HepG2 (cell line): Measurements from ENCODE around the gene ZBTB7B. TPM values are rescaled to one million over a fixed set of nuclear protein-coding genes. Genes with fewer than 3 reads are reported as not detected.

Experiments used
- ATAC-seq: fragments of 200-7000 bp; cut with Tn5 transposase; 3 replicates; pipeline ENCODE4 v1.9.1; 2020; ENCODE audit warnings: mild to moderate bottlenecking, moderate library complexity
- BruUV-seq: library from RNA; stranded (reverse); fragments of 400-500 nt; replicated peaks from 2 replicates; lab custom pipeline; 2021; lab: Mats Ljungman, UMichigan
- CTCF ChIA-PET: fragments of 300-600 bp; formaldehyde crosslinking; extraction: SDS; loops from one replicate; lab custom pipeline; 2021; ENCODE audit warnings: low total read pairs, inconsistent platforms, low intra/inter-chr PET ratio; lab: Yijun Ruan, JAX
- POLR2A ChIA-PET: fragments of 350-600 bp; sonication (Branson Sonifier 250); formaldehyde crosslinking; loops from one replicate; lab custom pipeline; 2020; ENCODE audit warnings: antibody characterized with exemption, inconsistent platforms; lab: Yijun Ruan, JAX
- DNase-seq: peaks from one replicate; pipeline ENCODE4 v3.0.0-alpha.2; 2015; ENCODE audit warnings: low spot score
- FAIRE-seq: peaks from 3 replicates; lab custom pipeline; 2011; peaks lifted over from hg19 to GRCh38; lab: Jason Lieb, UNC
- H2AFZ ChIP-seq: one replicate; pipeline ENCODE4 v1.6.1; 2011; ENCODE audit warnings: low read length, inconsistent platforms
- H3K27ac ChIP-seq: fragments of 300-600 bp; 3 replicates; pipeline ENCODE4 v1.8.0; 2011; ENCODE audit warnings: mixed run types, mild to moderate bottlenecking, mixed read lengths, low read length, inconsistent platforms; ENCODE audit not compliant: insufficient read depth; ENCODE audit errors: extremely low read length
- H3K27me3 ChIP-seq, 2 experiments: fragments of 200-600 bp in 1 of 2; 2 replicates in 1 of 2; 3 replicates in 1 of 2; pipeline versions ENCODE4 v1.6.0 to v1.8.0; 2011; ENCODE audit warnings: low read length in 2 of 2, mild to moderate bottlenecking in 2 of 2, moderate library complexity in 2 of 2, inconsistent platforms in 1 of 2; ENCODE audit not compliant: insufficient read depth in 2 of 2, control insufficient read depth in 1 of 2
- H3K36me3 ChIP-seq, 2 experiments: fragments of 200-600 bp in 1 of 2; replicated peaks in 1 of 2; 2 replicates in 1 of 2; 3 replicates in 1 of 2; pipeline versions ENCODE4 v1.5.1 to v1.8.0; 2011; ENCODE audit warnings: low read length in 2 of 2, inconsistent platforms in 1 of 2; ENCODE audit not compliant: insufficient read depth in 2 of 2, control insufficient read depth in 1 of 2
- H3K4me1 ChIP-seq: 2 replicates; pipeline ENCODE4 v1.5.1; 2012; ENCODE audit warnings: low read length, inconsistent platforms; ENCODE audit not compliant: insufficient read depth
- H3K4me2 ChIP-seq: 2 replicates; pipeline ENCODE4 v1.6.0; 2011; ENCODE audit warnings: low read depth, low read length, inconsistent platforms
- H3K4me3 ChIP-seq, 3 experiments: fragments of 200-600 bp in 1 of 3; sonication (generic), shearing (Covaris generic) in 1 of 3; replicated peaks in 1 of 3; 2 replicates each; pipeline ENCODE4 v1.5.1; 2011 to 2016; ENCODE audit warnings: low read length in 3 of 3, inconsistent platforms in 2 of 3, low read depth in 2 of 3, mild to moderate bottlenecking in 2 of 3, control low read depth in 1 of 3, mixed read lengths in 1 of 3; ENCODE audit not compliant: insufficient read depth in 1 of 3
- H3K79me2 ChIP-seq: one replicate; pipeline ENCODE4 v1.6.1; 2011; ENCODE audit warnings: low read length, inconsistent platforms; ENCODE audit not compliant: insufficient read depth
- H3K9ac ChIP-seq: 2 replicates; pipeline ENCODE4 v1.6.0; 2011; ENCODE audit warnings: mild to moderate bottlenecking, low read depth, low read length, inconsistent platforms; ENCODE audit not compliant: insufficient read depth
- H3K9me3 ChIP-seq: 2 replicates; pipeline ENCODE4 v1.5.1; 2012; ENCODE audit warnings: mild to moderate bottlenecking, low read length
- H4K20me1 ChIP-seq: 2 replicates; pipeline ENCODE4 v1.6.0; 2011; ENCODE audit warnings: inconsistent platforms, mild to moderate bottlenecking, low read length, moderate library complexity; ENCODE audit not compliant: insufficient read depth
- EZH2 ChIP-seq: conservative IDR thresholded peaks from 2 replicates; pipeline ENCODE4 v1.6.1; 2012; ENCODE audit warnings: mild to moderate bottlenecking, low read depth, low read length, moderate library complexity
- LCORL ChIP-seq, 2 experiments: fragments of 450-650 bp in 1 of 2; sonication (generic) in 1 of 2; formaldehyde crosslinking in 1 of 2; IDR thresholded peaks; 2 replicates each; pipeline versions ENCODE4 v1.5.0 to v1.6.1; 2017 to 2020; ENCODE audit warnings: antibody characterized with exemption in 1 of 2, missing genetic modification reagents in 1 of 2
- ZC3H4 ChIP-seq: sonication (generic); formaldehyde crosslinking; IDR thresholded peaks from 2 replicates; pipeline ENCODE4 v1.4.0; 2020; ENCODE audit warnings: missing genetic modification reagents, borderline replicate concordance
- ZNF329 ChIP-seq: sonication (generic); formaldehyde crosslinking; IDR thresholded peaks from 2 replicates; pipeline ENCODE4 v1.9.0; 2021; ENCODE audit warnings: low read depth, mild to moderate bottlenecking, missing genetic modification reagents
- ZNF484 ChIP-seq: sonication (generic); formaldehyde crosslinking; IDR thresholded peaks from 2 replicates; pipeline ENCODE4 v1.5.1; 2020; ENCODE audit warnings: mild to moderate bottlenecking, low read depth, missing genetic modification reagents, borderline replicate concordance
- ZNF564 ChIP-seq: sonication (generic); formaldehyde crosslinking; IDR thresholded peaks from 2 replicates; pipeline ENCODE4 v1.8.1; 2023; ENCODE audit warnings: mild to moderate bottlenecking, missing genetic modification reagents
- WGBS: methylation state at CpG from one replicate; pipeline ENCODE4 v1.1.6; 2017; ENCODE audit warnings: low lambda C conversion rate; 5-methylcytosine and 5-hydroxymethylcytosine counted together
- in situ Hi-C: cut with HindIII; loops from 2 replicates; pipeline ENCODE4 v1.10.0; 2017; ENCODE audit warnings: low pct_unique_long_range_greater_than_20kb; ENCODE audit not compliant: extremely low pct_ligation_motif_present
- intact Hi-C: fragments of 100-400 bp; cut with micrococcal nuclease; formaldehyde crosslinking; loops from one replicate; pipeline ENCODE4 v1.10.0; 2022; ENCODE audit not compliant: unreplicated experiment
- polyA plus RNA-seq, 8 experiments: library from polyadenylated mRNA; depleted of rRNA in 3 of 8; stranded (reverse) in 7 of 8; unstranded in 1 of 8; fragments of >200 nt; fragmentation: Illumina TruSeq in 4 of 8; extraction: Trizol in 4 of 8; gene quantifications; 2 replicates each; pipeline versions ENCODE4 v1.2.1 to v1.2.3, GENCODE V29; 2011 to 2016; ENCODE audit warnings: low read depth in 4 of 8, missing spikeins in 1 of 8, mixed read lengths in 1 of 8; ENCODE audit not compliant: insufficient read depth in 1 of 8
- total RNA-seq, 5 experiments: library from RNA; depleted of rRNA; stranded (reverse); fragments of >200 nt; fragmentation: Illumina TruSeq; extraction: Trizol; gene quantifications; 2 replicates each; pipeline ENCODE4 v1.2.3, GENCODE V29; 2016; ENCODE audit warnings: low read depth in 1 of 5
- TF ChIP-seq, protein P1 (sequence below), 2 experiments: sonication (generic) in 1 of 2; formaldehyde crosslinking in 1 of 2; IDR thresholded peaks; 2 replicates each; pipeline versions ENCODE4 v1.4.0 to v1.6.1; 2018 to 2020; ENCODE audit warnings: missing genetic modification reagents in 2 of 2, borderline replicate concordance in 1 of 2, low read depth in 1 of 2, mild to moderate bottlenecking in 1 of 2, missing biosample characterization in 1 of 2
- TF ChIP-seq, protein P2 (sequence below): IDR thresholded peaks from 2 replicates; pipeline ENCODE4 v1.6.1; 2012; ENCODE audit warnings: inconsistent platforms
- TF ChIP-seq, protein P3 (sequence below): sonication (generic); formaldehyde crosslinking; IDR thresholded peaks from 2 replicates; pipeline ENCODE4 v1.4.0; 2020; ENCODE audit warnings: mild to moderate bottlenecking, missing genetic modification reagents

Gene ZBTB7B
- total and polyA plus RNA-seq, 2 of the 13 experiments (the other 11 are each of a cell fraction or from before 2014, with no cell fraction given) = 15.5 to 17.5 TPM

DNA sequence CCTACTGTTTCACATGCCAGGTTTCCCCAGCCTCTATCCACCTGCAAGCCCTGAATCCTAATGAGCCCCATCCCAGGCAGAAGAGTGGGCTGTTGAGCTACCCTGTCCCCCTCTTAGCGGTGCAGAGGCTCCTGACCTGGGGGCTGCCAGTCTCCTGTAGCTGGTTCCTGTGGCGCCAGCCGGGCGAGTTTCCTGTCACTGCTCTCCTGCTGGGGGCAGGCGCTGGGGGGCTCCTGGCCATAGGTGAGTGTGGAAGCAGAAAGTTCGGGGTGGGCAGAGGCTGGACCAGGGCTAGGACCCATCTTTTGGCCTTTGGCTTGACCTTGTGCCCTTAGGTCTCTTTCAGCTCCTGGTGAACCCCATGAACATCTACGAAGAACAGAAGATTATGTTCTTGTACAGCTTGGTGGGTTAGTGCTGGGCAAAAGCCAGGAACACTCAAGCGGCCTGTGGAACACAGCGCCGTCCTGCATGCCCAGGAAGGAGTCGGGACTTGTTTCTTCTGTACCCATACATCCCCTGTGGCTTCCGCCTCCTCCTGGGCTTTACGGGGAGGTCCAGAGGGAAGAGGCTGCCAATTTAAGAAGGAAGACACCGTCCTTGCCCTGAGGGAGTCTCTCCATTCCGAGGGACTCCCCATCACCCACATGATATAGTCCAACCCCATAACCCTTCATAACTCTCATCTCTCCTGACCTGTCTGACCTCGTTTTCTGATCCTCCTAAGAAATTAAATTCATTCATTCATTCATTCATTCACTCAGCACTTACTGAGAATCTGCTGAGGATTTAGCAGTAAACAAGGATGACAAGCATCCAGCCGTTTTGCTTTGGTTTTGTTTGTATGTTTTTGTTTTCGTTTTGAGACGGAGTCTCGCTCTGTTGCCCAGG lies 32.0 kb downstream of the ZBTB7B start (continued):
- TF ChIP-seq, protein P1, sequence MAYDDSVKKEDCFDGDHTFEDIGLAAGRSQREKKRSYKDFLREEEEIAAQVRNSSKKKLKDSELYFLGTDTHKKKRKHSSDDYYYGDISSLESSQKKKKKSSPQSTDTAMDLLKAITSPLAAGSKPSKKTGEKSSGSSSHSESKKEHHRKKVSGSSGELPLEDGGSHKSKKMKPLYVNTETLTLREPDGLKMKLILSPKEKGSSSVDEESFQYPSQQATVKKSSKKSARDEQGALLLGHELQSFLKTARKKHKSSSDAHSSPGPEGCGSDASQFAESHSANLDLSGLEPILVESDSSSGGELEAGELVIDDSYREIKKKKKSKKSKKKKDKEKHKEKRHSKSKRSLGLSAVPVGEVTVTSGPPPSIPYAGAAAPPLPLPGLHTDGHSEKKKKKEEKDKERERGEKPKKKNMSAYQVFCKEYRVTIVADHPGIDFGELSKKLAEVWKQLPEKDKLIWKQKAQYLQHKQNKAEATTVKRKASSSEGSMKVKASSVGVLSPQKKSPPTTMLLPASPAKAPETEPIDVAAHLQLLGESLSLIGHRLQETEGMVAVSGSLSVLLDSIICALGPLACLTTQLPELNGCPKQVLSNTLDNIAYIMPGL (CRISPR knock-in tag; IDR thresholded peaks at IDR 0.05; ENCODE audit: borderline replicate concordance in 1 of 2, low read depth in 1 of 2) = no peak
- TF ChIP-seq EZH2 = no peak
- no peak for TF ChIP-seq ZNF329 (CRISPR knock-in tag)

DNA sequence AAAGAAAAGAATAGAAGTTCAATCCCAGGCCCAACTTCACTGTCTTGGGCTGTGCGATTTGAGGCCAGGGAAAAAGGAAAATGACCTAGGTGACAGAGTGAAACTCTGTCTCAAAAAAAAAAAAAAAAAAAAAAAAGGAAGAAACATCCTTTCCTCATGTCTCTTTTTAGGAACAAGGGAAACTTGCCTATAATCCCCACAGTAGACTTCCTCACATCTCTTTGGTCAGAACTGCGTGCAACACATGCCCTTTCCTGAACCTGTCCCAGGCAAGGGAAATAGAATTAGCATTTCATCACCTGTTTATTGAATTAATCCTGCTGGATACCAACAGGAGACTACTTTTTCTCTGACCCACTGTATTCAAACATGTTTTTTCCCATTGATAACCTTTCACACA lies 33.3 kb downstream of the ZBTB7B start:
- ChIA-PET POLR2A (no interaction called here), CTCF (no interaction called here)
- Histone ChIP-seq H4K20me1 (no peaks in the 10 kb centered on the region), H3K79me2 (no peaks in the 10 kb centered on the region), H3K4me3 (no peak overlapping the region), H3K27me3 (peaks cover 9 to 53% of the 10 kb centered on the region in 2 experiments), H3K27ac (no peak overlapping the region), H3K4me2 (no peak overlapping the region), H3K36me3 (no peaks in the 10 kb centered on the region), H3K9me3 (no peaks in the 10 kb centered on the region), H3K4me1 (peaks cover 24% of the 10 kb centered on the region), H3K9ac (no peak overlapping the region), H2AFZ (no peak overlapping the region)
- FAIRE-seq (no peak), DNase-seq (no peak), ATAC-seq (no peak)
- TF ChIP-seq ZNF329 (CRISPR knock-in tag) = no peak
- TF ChIP-seq, protein P2, sequence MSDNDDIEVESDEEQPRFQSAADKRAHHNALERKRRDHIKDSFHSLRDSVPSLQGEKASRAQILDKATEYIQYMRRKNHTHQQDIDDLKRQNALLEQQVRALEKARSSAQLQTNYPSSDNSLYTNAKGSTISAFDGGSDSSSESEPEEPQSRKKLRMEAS = no peak
- TF ChIP-seq ZC3H4 (CRISPR knock-in tag) = no peak
- no peak for TF ChIP-seq LCORL (IDR thresholded peaks at IDR 0.05)
- TF ChIP-seq LCORL (CRISPR knock-in tag; IDR thresholded peaks at IDR 0.05) = no peak
- TF ChIP-seq ZNF484 (CRISPR knock-in tag) = no peak
- TF ChIP-seq, protein P3, sequence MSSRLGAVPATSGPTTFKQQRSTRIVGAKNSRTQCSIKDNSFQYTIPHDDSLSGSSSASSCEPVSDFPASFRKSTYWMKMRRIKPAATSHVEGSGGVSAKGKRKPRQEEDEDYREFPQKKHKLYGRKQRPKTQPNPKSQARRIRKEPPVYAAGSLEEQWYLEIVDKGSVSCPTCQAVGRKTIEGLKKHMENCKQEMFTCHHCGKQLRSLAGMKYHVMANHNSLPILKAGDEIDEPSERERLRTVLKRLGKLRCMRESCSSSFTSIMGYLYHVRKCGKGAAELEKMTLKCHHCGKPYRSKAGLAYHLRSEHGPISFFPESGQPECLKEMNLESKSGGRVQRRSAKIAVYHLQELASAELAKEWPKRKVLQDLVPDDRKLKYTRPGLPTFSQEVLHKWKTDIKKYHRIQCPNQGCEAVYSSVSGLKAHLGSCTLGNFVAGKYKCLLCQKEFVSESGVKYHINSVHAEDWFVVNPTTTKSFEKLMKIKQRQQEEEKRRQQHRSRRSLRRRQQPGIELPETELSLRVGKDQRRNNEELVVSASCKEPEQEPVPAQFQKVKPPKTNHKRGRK (CRISPR knock-in tag) = no peak
- TF ChIP-seq ZNF564 (CRISPR knock-in tag) = no peak
- no TSS peak for BruUV-seq
- whole genome bisulfite sequencing = 52% methylated on average over 2 of the region's 2 CpGs
- in situ Hi-C loops = no loop called here
- intact Hi-C loops = no loop called here
